ENCODE measurements around the gene OR13C8. TPM values are rescaled to one million over a fixed set of nuclear protein-coding genes. Genes with fewer than 3 reads are reported as not detected.
"Not testable (repeated sequence)": the region's sequence is repeated elsewhere in the genome, so short reads cannot be mapped to it uniquely, and the experiment has no call there.

Gene OR13C8
- total RNA-seq, 1 experiment from 2014 or later: not detected

GRCh38 chr9:104580562-104580961, 11.6 kb downstream of the OR13C8 start:
- BruUV-seq (replicated peaks): no TSS peak
- no peaks in the 10 kb centered on the region for H3K9me3 ChIP-seq
- no peaks in the 10 kb centered on the region for H3K27me3 Mint-ChIP-seq (ENCODE audit: insufficient read depth, unreplicated experiment)
- no peaks in the 10 kb centered on the region for H3K9me3 Mint-ChIP-seq (ENCODE audit: unreplicated experiment)
- no peak overlapping the region for H3K4me3 Mint-ChIP-seq (ENCODE audit: unreplicated experiment)
- H3K4me1 ChIP-seq: no peaks in the 10 kb centered on the region
- no peak for TF ChIP-seq CTCF (IDR thresholded peaks at IDR 0.05; ENCODE audit: insufficient read depth in 1 of 2, low read depth in 1 of 2, low read length in 1 of 2, severe bottlenecking in 1 of 2, unreplicated experiment in 1 of 2)
- no peaks in the 10 kb centered on the region for H3K27me3 ChIP-seq (replicated peaks; ENCODE audit: control insufficient read depth, insufficient read depth, low read length)
- no peaks in the 10 kb centered on the region for H3K36me3 Mint-ChIP-seq (ENCODE audit: insufficient read depth, unreplicated experiment)
- no peaks in the 10 kb centered on the region for H3K4me1 Mint-ChIP-seq (ENCODE audit: low read depth, unreplicated experiment)
- H3K36me3 ChIP-seq (ENCODE audit: control insufficient read depth, insufficient read depth, low read length): no peaks in the 10 kb centered on the region
- CTCF ChIA-PET: no interaction called here
- no peak for DNase-seq
- POLR2A ChIA-PET: no interaction called here
- intact Hi-C loops (cut with micrococcal nuclease; ENCODE audit: unreplicated experiment): no loop called here
- H3K4me3 ChIP-seq (ENCODE audit: low read depth, low read length): no peak overlapping the region
- H3K27ac Mint-ChIP-seq (ENCODE audit: unreplicated experiment): no peak overlapping the region

GRCh38 chr9:104586496-104587180, 17.7 kb downstream of the OR13C8 start:
- H3K9me3 ChIP-seq: no peaks in the 10 kb centered on the region
- BruUV-seq (replicated peaks): no TSS peak
- H3K36me3 Mint-ChIP-seq (ENCODE audit: insufficient read depth, unreplicated experiment): no peaks in the 10 kb centered on the region
- peaks cover 3% of the 10 kb centered on the region for H3K27me3 Mint-ChIP-seq (ENCODE audit: insufficient read depth, unreplicated experiment)
- no peaks in the 10 kb centered on the region for H3K4me1 Mint-ChIP-seq (ENCODE audit: low read depth, unreplicated experiment)
- H3K36me3 ChIP-seq (ENCODE audit: control insufficient read depth, insufficient read depth, low read length): no peaks in the 10 kb centered on the region
- TF ChIP-seq CTCF (IDR thresholded peaks at IDR 0.05; ENCODE audit: insufficient read depth in 1 of 2, low read depth in 1 of 2, low read length in 1 of 2, severe bottlenecking in 1 of 2, unreplicated experiment in 1 of 2): no peak
- H3K27ac Mint-ChIP-seq (ENCODE audit: unreplicated experiment): no peak overlapping the region
- intact Hi-C loops (cut with micrococcal nuclease; ENCODE audit: unreplicated experiment): no loop called here
- H3K27me3 ChIP-seq (replicated peaks; ENCODE audit: control insufficient read depth, insufficient read depth, low read length): no peaks in the 10 kb centered on the region
- H3K4me1 ChIP-seq: no peaks in the 10 kb centered on the region
- ChIA-PET CTCF (no interaction called here), POLR2A (interaction anchor here (0.5 kb wide), 1 partner anchor 172 kb away, joined by 5 read pairs; no protein-coding TSS in a partner anchor)
- no peak for DNase-seq
- no peak overlapping the region for H3K4me3 ChIP-seq (ENCODE audit: low read depth, low read length)
- no peak overlapping the region for H3K4me3 Mint-ChIP-seq (ENCODE audit: unreplicated experiment)
- no peaks in the 10 kb centered on the region for H3K9me3 Mint-ChIP-seq (ENCODE audit: unreplicated experiment)

GRCh38 chr9:104589626-104590025, 20.7 kb downstream of the OR13C8 start:
- intact Hi-C loops (cut with micrococcal nuclease; ENCODE audit: unreplicated experiment): no loop called here
- no TSS peak for BruUV-seq (replicated peaks)
- H3K9me3 Mint-ChIP-seq (ENCODE audit: unreplicated experiment): peaks cover 10% of the 10 kb centered on the region
- H3K9me3 ChIP-seq: no peaks in the 10 kb centered on the region
- H3K27ac Mint-ChIP-seq (ENCODE audit: unreplicated experiment): no peak overlapping the region
- H3K36me3 Mint-ChIP-seq (ENCODE audit: insufficient read depth, unreplicated experiment): no peaks in the 10 kb centered on the region
- no peaks in the 10 kb centered on the region for H3K4me1 ChIP-seq
- DNase-seq: no peak
- H3K27me3 Mint-ChIP-seq (ENCODE audit: insufficient read depth, unreplicated experiment): peaks cover 7% of the 10 kb centered on the region
- ChIA-PET POLR2A (no interaction called here), CTCF (no interaction called here)
- H3K4me3 Mint-ChIP-seq (ENCODE audit: unreplicated experiment): no peak overlapping the region
- no peaks in the 10 kb centered on the region for H3K27me3 ChIP-seq (replicated peaks; ENCODE audit: control insufficient read depth, insufficient read depth, low read length)
- H3K4me1 Mint-ChIP-seq (ENCODE audit: low read depth, unreplicated experiment): no peaks in the 10 kb centered on the region
- no peak overlapping the region for H3K4me3 ChIP-seq (ENCODE audit: low read depth, low read length)
- no peak for TF ChIP-seq CTCF (IDR thresholded peaks at IDR 0.05; ENCODE audit: insufficient read depth in 1 of 2, low read depth in 1 of 2, low read length in 1 of 2, severe bottlenecking in 1 of 2, unreplicated experiment in 1 of 2)
- H3K36me3 ChIP-seq (ENCODE audit: control insufficient read depth, insufficient read depth, low read length): no peaks in the 10 kb centered on the region

GRCh38 chr9:104598749-104599148, 29.8 kb downstream of the OR13C8 start:
- H3K36me3 Mint-ChIP-seq (ENCODE audit: insufficient read depth, unreplicated experiment); intact Hi-C loops (cut with micrococcal nuclease; ENCODE audit: unreplicated experiment); H3K27me3 Mint-ChIP-seq (ENCODE audit: insufficient read depth, unreplicated experiment); H3K4me1 ChIP-seq; H3K4me1 Mint-ChIP-seq (ENCODE audit: low read depth, unreplicated experiment); H3K27me3 ChIP-seq (replicated peaks; ENCODE audit: control insufficient read depth, insufficient read depth, low read length); POLR2A ChIA-PET; H3K36me3 ChIP-seq (ENCODE audit: control insufficient read depth, insufficient read depth, low read length); H3K9me3 Mint-ChIP-seq (ENCODE audit: unreplicated experiment); H3K27ac Mint-ChIP-seq (ENCODE audit: unreplicated experiment); H3K4me3 ChIP-seq (ENCODE audit: low read depth, low read length); H3K4me3 Mint-ChIP-seq (ENCODE audit: unreplicated experiment); CTCF ChIA-PET; DNase-seq; H3K9me3 ChIP-seq; BruUV-seq (replicated peaks): not testable (repeated sequence)

GRCh38 chr9:104599313-104599712, 30.3 kb downstream of the OR13C8 start, which contains the start of gene OR13C5:
OR13C5 (minus strand) TSS chr9:104599413; CDS start chr9:104599413, 0 bp downstream.
- POLR2A ChIA-PET; H3K4me3 Mint-ChIP-seq (ENCODE audit: unreplicated experiment); H3K4me3 ChIP-seq (ENCODE audit: low read depth, low read length); intact Hi-C loops (cut with micrococcal nuclease; ENCODE audit: unreplicated experiment); CTCF ChIA-PET; H3K4me1 ChIP-seq; H3K9me3 ChIP-seq; H3K36me3 Mint-ChIP-seq (ENCODE audit: insufficient read depth, unreplicated experiment); BruUV-seq (replicated peaks); H3K4me1 Mint-ChIP-seq (ENCODE audit: low read depth, unreplicated experiment); H3K27me3 ChIP-seq (replicated peaks; ENCODE audit: control insufficient read depth, insufficient read depth, low read length); H3K27me3 Mint-ChIP-seq (ENCODE audit: insufficient read depth, unreplicated experiment); H3K27ac Mint-ChIP-seq (ENCODE audit: unreplicated experiment); H3K9me3 Mint-ChIP-seq (ENCODE audit: unreplicated experiment); H3K36me3 ChIP-seq (ENCODE audit: control insufficient read depth, insufficient read depth, low read length); DNase-seq: not testable (repeated sequence)
